Ishikawa (cell line): ENCODE results near the gene TPRG1L.
"Not testable (repeated sequence)": the region's sequence is repeated elsewhere in the genome, so short reads cannot be mapped to it uniquely, and the experiment has no call there.

Experiments
- CEBPB ChIP-seq: IDR thresholded peaks from 2 replicates; pipeline ENCODE4 v1.6.1; 2012
- CREB1 ChIP-seq: IDR thresholded peaks from 2 replicates; pipeline ENCODE4 v1.6.1; 2012; ENCODE audit warnings: low read depth
- EP300 ChIP-seq: IDR thresholded peaks from 2 replicates; pipeline ENCODE4 v1.6.1; 2012; ENCODE audit warnings: borderline replicate concordance
- MAX ChIP-seq: IDR thresholded peaks from 2 replicates; pipeline ENCODE4 v1.6.1; 2012
- NFIC ChIP-seq: IDR thresholded peaks from 2 replicates; pipeline ENCODE4 v1.6.1; 2012
- RAD21 ChIP-seq: IDR thresholded peaks from 2 replicates; pipeline ENCODE4 v1.6.1; 2012; ENCODE audit warnings: low read depth
- REST ChIP-seq: IDR thresholded peaks from 2 replicates; pipeline ENCODE4 v1.6.1; 2012; ENCODE audit warnings: low read depth, mild to moderate bottlenecking
- TAF1 ChIP-seq: IDR thresholded peaks from 2 replicates; pipeline ENCODE4 v1.6.1; 2012; ENCODE audit warnings: low read depth, mild to moderate bottlenecking
- TCF12 ChIP-seq: IDR thresholded peaks from 2 replicates; pipeline ENCODE4 v1.6.1; 2012; ENCODE audit warnings: low read depth
- USF1 ChIP-seq: IDR thresholded peaks from 2 replicates; pipeline ENCODE4 v1.6.1; 2012
- YY1 ChIP-seq: IDR thresholded peaks from 2 replicates; pipeline ENCODE4 v1.6.1; 2012; ENCODE audit warnings: low read depth

GRCh38 chr1:3621151-3621671 lies 3.6 kb upstream of the TPRG1L start:
- not testable (repeated sequence) for TF ChIP-seq EP300, YY1, TAF1, TCF12, REST, CREB1, USF1, MAX, CEBPB, NFIC
- peak; percentile 42 for TF ChIP-seq RAD21
